ENCODE results near the gene CTIF. TPM values are rescaled to one million over a fixed set of nuclear protein-coding genes. Genes with fewer than 3 reads are reported as not detected.

The CTIF gene
- total and polyA plus RNA-seq, 2 experiments from 2014 or later = 22.1 to 27.9 TPM

GRCh38 chr18:48864876-48865275, 326.0 kb downstream of the CTIF start:
- 96% methylated on average over 15 of the region's 15 CpGs for WGBS (ENCODE audit: low lambda C conversion rate, missing lambda C conversion rate)
- Histone ChIP-seq H3K27me3 (no peaks in the 10 kb centered on the region), H3K4me3 (no peak overlapping the region), H4K20me1 (ENCODE audit: insufficient read depth, poor library complexity, severe bottlenecking) (no peaks in the 10 kb centered on the region), H3K27ac (no peak overlapping the region), H3K9me2 (replicated peaks; ENCODE audit: insufficient read depth) (no peaks in the 10 kb centered on the region), H3K9me3 (ENCODE audit: low read depth) (no peaks in the 10 kb centered on the region), H3K4me2 (no peak overlapping the region), H2AFZ (no peak overlapping the region), H3K79me2 (no peaks in the 10 kb centered on the region), H3K4me1 (ENCODE audit: insufficient read depth) (peaks cover 21% of the 10 kb centered on the region), H3K36me3 (replicated peaks; ENCODE audit: insufficient read depth, low read depth) (no peaks in the 10 kb centered on the region)
- TF ChIP-seq EZH2phosphoT487 (IDR thresholded peaks at IDR 0.05; ENCODE audit: low read depth, severe bottlenecking, unreplicated experiment) (no peak), EZH2 (IDR thresholded peaks at IDR 0.05; ENCODE audit: borderline replicate concordance) (no peak)
- TF ChIP-seq, protein P1, sequence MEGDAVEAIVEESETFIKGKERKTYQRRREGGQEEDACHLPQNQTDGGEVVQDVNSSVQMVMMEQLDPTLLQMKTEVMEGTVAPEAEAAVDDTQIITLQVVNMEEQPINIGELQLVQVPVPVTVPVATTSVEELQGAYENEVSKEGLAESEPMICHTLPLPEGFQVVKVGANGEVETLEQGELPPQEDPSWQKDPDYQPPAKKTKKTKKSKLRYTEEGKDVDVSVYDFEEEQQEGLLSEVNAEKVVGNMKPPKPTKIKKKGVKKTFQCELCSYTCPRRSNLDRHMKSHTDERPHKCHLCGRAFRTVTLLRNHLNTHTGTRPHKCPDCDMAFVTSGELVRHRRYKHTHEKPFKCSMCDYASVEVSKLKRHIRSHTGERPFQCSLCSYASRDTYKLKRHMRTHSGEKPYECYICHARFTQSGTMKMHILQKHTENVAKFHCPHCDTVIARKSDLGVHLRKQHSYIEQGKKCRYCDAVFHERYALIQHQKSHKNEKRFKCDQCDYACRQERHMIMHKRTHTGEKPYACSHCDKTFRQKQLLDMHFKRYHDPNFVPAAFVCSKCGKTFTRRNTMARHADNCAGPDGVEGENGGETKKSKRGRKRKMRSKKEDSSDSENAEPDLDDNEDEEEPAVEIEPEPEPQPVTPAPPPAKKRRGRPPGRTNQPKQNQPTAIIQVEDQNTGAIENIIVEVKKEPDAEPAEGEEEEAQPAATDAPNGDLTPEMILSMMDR (IDR thresholded peaks at IDR 0.05; ENCODE audit: poor library complexity) = no peak
- DNase-seq (ENCODE audit: low spot score) = no peak

DNA sequence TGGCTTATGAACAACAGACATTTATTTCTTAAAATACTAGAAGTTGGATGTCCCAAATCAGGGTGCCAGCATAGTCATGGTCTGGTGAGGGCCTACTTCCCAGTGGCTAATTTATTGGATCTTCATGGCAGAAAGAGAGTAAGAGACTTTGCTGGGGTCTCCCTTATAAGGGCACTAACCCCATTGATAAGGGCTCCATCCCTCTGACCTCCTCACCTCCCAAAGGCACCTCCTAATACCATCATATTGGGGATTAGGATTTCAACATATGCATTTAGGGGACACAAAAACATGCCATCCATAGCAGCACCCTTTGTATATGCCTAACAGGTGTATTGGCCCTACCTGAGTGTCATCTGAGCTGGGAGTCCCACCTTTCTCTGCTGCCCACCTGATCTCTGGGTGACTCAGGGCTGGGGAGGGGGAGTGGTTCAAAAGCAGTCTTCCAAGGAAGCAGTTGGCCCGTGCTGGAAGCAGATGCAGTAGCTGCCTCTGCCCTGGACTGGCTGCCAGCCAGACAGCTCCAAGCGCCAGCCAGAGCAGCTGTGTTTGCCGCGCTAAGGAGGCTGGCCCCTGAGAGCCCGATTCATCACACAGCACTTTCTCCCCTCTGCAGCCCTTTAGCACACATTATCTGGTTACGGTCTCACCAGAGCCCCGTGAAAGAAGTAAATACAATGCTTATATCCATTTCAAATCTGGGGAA, 327.4 kb downstream of the CTIF start:
- 62% methylated on average over 7 of the region's 7 CpGs for WGBS (ENCODE audit: low lambda C conversion rate, missing lambda C conversion rate)
- Histone ChIP-seq H3K27ac (no peak overlapping the region), H3K9me3 (ENCODE audit: low read depth) (no peaks in the 10 kb centered on the region), H3K4me1 (ENCODE audit: insufficient read depth) (peaks cover 12% of the 10 kb centered on the region), H4K20me1 (ENCODE audit: insufficient read depth, poor library complexity, severe bottlenecking) (no peaks in the 10 kb centered on the region), H3K4me3 (no peak overlapping the region), H3K79me2 (no peaks in the 10 kb centered on the region), H2AFZ (no peak overlapping the region), H3K36me3 (replicated peaks; ENCODE audit: insufficient read depth, low read depth) (no peaks in the 10 kb centered on the region), H3K4me2 (no peak overlapping the region), H3K27me3 (no peaks in the 10 kb centered on the region), H3K9me2 (replicated peaks; ENCODE audit: insufficient read depth) (no peaks in the 10 kb centered on the region)
- no peak for TF ChIP-seq EZH2phosphoT487 (IDR thresholded peaks at IDR 0.05; ENCODE audit: low read depth, severe bottlenecking, unreplicated experiment)
- peak; percentile 63 for DNase-seq (ENCODE audit: low spot score)

DNA sequence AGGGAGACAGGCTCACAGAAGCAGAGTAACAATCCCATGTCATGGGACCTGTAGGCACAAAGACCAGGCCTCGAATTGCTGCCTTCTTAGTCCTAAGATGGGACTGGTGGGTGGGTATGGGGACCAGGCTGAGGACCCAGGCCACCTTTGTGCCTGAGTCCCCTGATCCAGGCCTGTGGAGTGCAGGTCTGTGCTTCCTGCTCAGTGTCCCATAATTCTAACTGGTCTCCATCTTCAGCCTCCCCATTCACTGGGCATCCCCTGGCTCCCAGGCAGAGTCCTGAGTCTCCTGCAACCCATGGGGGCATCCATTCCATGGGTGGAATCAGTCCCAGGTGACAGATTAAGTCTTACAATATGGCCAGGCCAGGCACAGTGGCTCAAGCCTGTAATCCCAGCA, 328.0 kb downstream of the CTIF start:
- Histone ChIP-seq H3K27ac (no peak overlapping the region), H2AFZ (no peak overlapping the region), H3K79me2 (no peaks in the 10 kb centered on the region), H3K4me2 (no peak overlapping the region), H3K9me3 (ENCODE audit: low read depth) (no peaks in the 10 kb centered on the region), H4K20me1 (ENCODE audit: insufficient read depth, poor library complexity, severe bottlenecking) (no peaks in the 10 kb centered on the region), H3K4me1 (ENCODE audit: insufficient read depth) (peaks cover 12% of the 10 kb centered on the region), H3K9me2 (replicated peaks; ENCODE audit: insufficient read depth) (no peaks in the 10 kb centered on the region), H3K27me3 (no peaks in the 10 kb centered on the region), H3K4me3 (no peak overlapping the region), H3K36me3 (replicated peaks; ENCODE audit: insufficient read depth, low read depth) (no peaks in the 10 kb centered on the region)
- WGBS (ENCODE audit: low lambda C conversion rate, missing lambda C conversion rate) = 95% methylated on average over 1 of the region's 1 CpG
- DNase-seq (ENCODE audit: low spot score) = no peak
- TF ChIP-seq, protein P1 (IDR thresholded peaks at IDR 0.05; ENCODE audit: poor library complexity) = no peak
- TF ChIP-seq EZH2phosphoT487 (IDR thresholded peaks at IDR 0.05; ENCODE audit: low read depth, severe bottlenecking, unreplicated experiment) = no peak
- no peak for TF ChIP-seq EZH2 (IDR thresholded peaks at IDR 0.05; ENCODE audit: borderline replicate concordance)

GRCh38 chr18:48867978-48868377, 329.1 kb downstream of the CTIF start:
- H3K4me3 ChIP-seq = no peak overlapping the region
- H3K27me3 ChIP-seq = no peaks in the 10 kb centered on the region
- no peak for TF ChIP-seq EZH2 (IDR thresholded peaks at IDR 0.05; ENCODE audit: borderline replicate concordance)
- no peaks in the 10 kb centered on the region for H4K20me1 ChIP-seq (ENCODE audit: insufficient read depth, poor library complexity, severe bottlenecking)
- H3K4me2 ChIP-seq = no peak overlapping the region
- no peaks in the 10 kb centered on the region for H3K9me2 ChIP-seq (replicated peaks; ENCODE audit: insufficient read depth)
- H3K27ac ChIP-seq = no peak overlapping the region
- H2AFZ ChIP-seq = no peak overlapping the region
- H3K9me3 ChIP-seq (ENCODE audit: low read depth) = no peaks in the 10 kb centered on the region
- H3K4me1 ChIP-seq (ENCODE audit: insufficient read depth) = peaks cover 17% of the 10 kb centered on the region
- DNase-seq (ENCODE audit: low spot score) = no peak
- H3K79me2 ChIP-seq = no peaks in the 10 kb centered on the region
- H3K36me3 ChIP-seq (replicated peaks; ENCODE audit: insufficient read depth, low read depth) = no peaks in the 10 kb centered on the region
- 100% methylated on average over 1 of the region's 1 CpG for WGBS (ENCODE audit: low lambda C conversion rate, missing lambda C conversion rate)

All from hepatocyte (in vitro differentiated cells).